Subcutaneous adipose tissue (tissue), 4 donors: ENCODE results near the gene ACYP2. TPM values are rescaled to one million over a fixed set of nuclear protein-coding genes. Genes with fewer than 3 reads are reported as not detected.

Source experiments
- CTCF ChIP-seq: fragments of 450-650 bp; IDR thresholded peaks from one replicate; pipeline ENCODE4 v1.5.1; 2016; ENCODE audit warnings: low read depth, mild to moderate bottlenecking, control low read depth, antibody characterized with exemption, moderate library complexity
- total RNA-seq, 4 donors: library from RNA; depleted of rRNA; stranded (reverse); fragments of >200 nt; gene quantifications; one replicate each; pipeline ENCODE4 v1.1.0, GENCODE V29; 2016

Gene ACYP2
- total RNA-seq: 10 to 100 TPM; 22.4 to 40.4 (median 28.4) TPM

GRCh38 chr2:54115284-54116137 lies at the start of gene ACYP2:
TSS of gene ACYP2 (plus strand) at chr2:54115615.
- TF ChIP-seq CTCF: no peak

DNA sequence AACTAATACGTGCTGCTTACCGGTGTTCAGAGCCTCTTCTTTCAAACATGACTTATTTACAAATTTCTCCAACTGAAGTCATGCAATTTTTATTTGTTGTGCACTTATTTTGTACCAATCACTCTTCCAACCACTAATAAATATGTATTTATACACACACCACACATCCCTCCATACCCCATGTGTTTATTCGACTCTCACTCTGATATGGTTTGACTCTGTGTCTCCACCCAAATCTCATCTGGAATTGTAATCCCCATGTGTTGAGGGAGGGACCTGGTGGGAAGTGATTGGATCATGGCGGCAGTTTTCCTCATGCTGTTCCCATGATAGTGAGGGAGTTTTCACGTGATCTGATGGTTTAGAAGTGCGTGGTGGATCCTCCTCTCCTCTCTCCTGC lies 49.5 kb upstream of the ACYP2 start:
- no peak for TF ChIP-seq CTCF

- TF ChIP-seq CTCF: no peak
Measured at GRCh38 chr2:54067851-54068375, 47.5 kb upstream of the ACYP2 start.

GRCh38 chr2:54073796-54074195 lies 41.6 kb upstream of the ACYP2 start:
- TF ChIP-seq CTCF: no peak

DNA sequence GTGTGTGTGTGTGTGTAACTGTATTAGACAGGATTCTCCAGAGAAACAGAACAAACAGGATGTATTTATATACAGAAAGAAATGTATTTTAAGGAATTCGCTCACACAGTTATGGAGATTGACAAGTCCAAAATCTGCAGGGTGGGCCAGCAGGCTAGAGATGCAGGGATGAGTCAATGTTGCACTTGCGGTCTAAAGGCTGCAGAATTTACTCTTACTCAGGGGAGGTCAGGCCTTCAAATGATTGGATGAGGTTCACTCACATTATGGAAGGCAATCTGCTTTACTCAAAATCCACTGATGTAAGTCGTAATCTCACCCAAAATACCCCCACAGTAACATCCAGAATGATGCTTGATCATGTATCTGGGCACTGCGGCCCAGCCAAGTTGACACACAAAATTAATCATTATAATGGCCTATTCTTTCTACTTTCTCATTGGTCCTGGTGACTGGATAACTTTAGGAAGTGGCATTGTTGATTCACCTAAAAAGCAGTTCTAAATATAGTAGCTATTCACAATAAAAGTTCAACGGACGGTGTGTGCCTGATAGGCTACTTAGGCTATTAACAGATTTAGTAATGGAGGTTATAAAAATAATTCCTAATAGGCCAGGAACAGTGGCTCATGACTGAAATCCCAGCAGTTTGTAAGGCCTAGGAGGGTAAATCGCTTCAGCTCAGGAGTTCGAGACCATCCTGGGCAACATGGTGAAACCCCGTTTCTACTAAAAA lies 40.6 kb upstream of the ACYP2 start:
- no peak for TF ChIP-seq CTCF

DNA sequence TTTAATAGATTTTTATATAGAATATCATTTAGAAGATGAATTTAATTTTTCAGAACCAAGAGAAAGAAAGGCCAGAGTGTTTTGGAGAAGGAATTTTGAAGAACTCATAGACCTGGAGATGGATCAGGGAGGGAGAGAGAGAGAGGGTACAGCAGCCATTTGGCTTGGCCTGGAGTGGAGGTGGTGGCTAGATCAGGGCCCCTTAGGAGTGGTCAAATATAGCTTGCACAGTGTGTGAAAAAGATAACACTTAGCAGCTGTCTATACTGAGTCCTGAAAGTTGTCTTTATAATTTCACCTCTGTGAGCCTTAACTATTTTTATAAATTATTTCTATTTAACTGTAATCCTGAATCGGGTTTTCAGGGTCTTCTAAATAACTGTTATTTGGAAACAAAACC lies 38.8 kb upstream of the ACYP2 start:
- no peak for TF ChIP-seq CTCF
